PC-9 (cell line): Measurements from ENCODE around the gene DOHH. TPM values are rescaled to one million over a fixed set of nuclear protein-coding genes. Genes with fewer than 3 reads are reported as not detected.

Source experiments
- BruUV-seq: library from RNA; stranded (reverse); fragments of 400-500 nt; replicated peaks from 2 replicates; lab custom pipeline; 2021; lab: Mats Ljungman, UMichigan
- CTCF ChIA-PET: fragments of 300-600 bp; sonication (Branson Sonifier 250); formaldehyde crosslinking; loops from one replicate; lab custom pipeline; 2022; ENCODE audit warnings: antibody characterized with exemption; lab: Charles Lee
- POLR2A ChIA-PET: fragments of 300-600 bp; sonication (Branson Sonifier 250); formaldehyde crosslinking; loops from one replicate; lab custom pipeline; 2022; ENCODE audit warnings: antibody characterized with exemption; ENCODE audit not compliant: unreplicated experiment; lab: Charles Lee
- DNase-seq, 2 experiments: peaks; one replicate each; pipeline versions ENCODE4 v3.0.0 to v3.0.0-alpha.2; 2015 to 2022; ENCODE audit warnings: mixed read lengths in 1 of 2
- H2AFZ ChIP-seq: fragments of 200-600 bp; sonication (generic); 2 replicates; pipeline ENCODE4 v1.8.1; 2017; ENCODE audit warnings: antibody characterized with exemption
- H3F3A ChIP-seq: fragments of 200-600 bp; sonication (generic); 2 replicates; pipeline ENCODE4 v1.8.1; 2017; ENCODE audit warnings: antibody characterized with exemption, mild to moderate bottlenecking, low read depth; ENCODE audit not compliant: insufficient read depth
- H3K27ac ChIP-seq: fragments of 200-600 bp; sonication (generic); 2 replicates; pipeline ENCODE4 v1.6.1; 2016; ENCODE audit warnings: mixed run types
- H3K27me3 ChIP-seq: fragments of 200-600 bp; sonication (generic); 2 replicates; pipeline ENCODE4 v1.6.1; 2016; ENCODE audit warnings: low read depth, mixed run types; ENCODE audit not compliant: insufficient read depth
- H3K36me3 ChIP-seq: fragments of 200-600 bp; sonication (generic); 2 replicates; pipeline ENCODE4 v1.6.1; 2016; ENCODE audit warnings: low read depth, mixed run types
- H3K4me1 ChIP-seq: fragments of 200-600 bp; sonication (generic); replicated peaks from 2 replicates; pipeline ENCODE4 v1.6.1; 2016; ENCODE audit warnings: mixed run types; ENCODE audit not compliant: insufficient read depth
- H3K4me2 ChIP-seq: fragments of 200-600 bp; sonication (generic); 2 replicates; pipeline ENCODE4 v1.6.1; 2017; ENCODE audit warnings: mixed run types
- H3K4me3 ChIP-seq: fragments of 200-600 bp; sonication (generic); 2 replicates; pipeline ENCODE4 v1.6.1; 2016; ENCODE audit warnings: mixed run types
- H3K79me2 ChIP-seq: fragments of 200-600 bp; sonication (generic); 2 replicates; pipeline ENCODE4 v1.6.1; 2017; ENCODE audit warnings: low read depth, mixed run types
- H3K9me2 ChIP-seq: fragments of 200-600 bp; sonication (generic); 2 replicates; pipeline ENCODE4 v1.8.1; 2017; ENCODE audit warnings: mild to moderate bottlenecking; ENCODE audit not compliant: insufficient read depth
- H3K9me3 ChIP-seq: fragments of 200-600 bp; sonication (generic); 2 replicates; pipeline ENCODE4 v1.8.1; 2016; ENCODE audit warnings: low read depth; ENCODE audit not compliant: insufficient read depth
- H4K20me1 ChIP-seq: fragments of 200-600 bp; sonication (generic); 2 replicates; pipeline ENCODE4 v1.8.1; 2017; ENCODE audit not compliant: insufficient read depth
- EZH2 ChIP-seq: fragments of 200-600 bp; sonication (generic); IDR thresholded peaks from 2 replicates; pipeline ENCODE4 v1.8.0; 2017; ENCODE audit warnings: antibody characterized with exemption, low read depth
- intact Hi-C: fragments of 100-400 bp; cut with micrococcal nuclease; formaldehyde crosslinking; loops from one replicate; pipeline ENCODE4 v1.10.0; 2022; ENCODE audit not compliant: unreplicated experiment
- total RNA-seq: library from RNA; stranded (reverse); gene quantifications from 2 replicates; pipeline ENCODE4 v1.2.3, GENCODE V29; 2021
- TF ChIP-seq, protein P1 (sequence below): fragments of 200-600 bp; sonication (generic); conservative IDR thresholded peaks from 2 replicates; pipeline ENCODE4 v1.6.1; 2017; ENCODE audit warnings: mixed run types, antibody characterized with exemption, mild to moderate bottlenecking, moderate library complexity

Gene DOHH
- total RNA-seq, 1 experiment from 2014 or later: 7.7 TPM

DNA sequence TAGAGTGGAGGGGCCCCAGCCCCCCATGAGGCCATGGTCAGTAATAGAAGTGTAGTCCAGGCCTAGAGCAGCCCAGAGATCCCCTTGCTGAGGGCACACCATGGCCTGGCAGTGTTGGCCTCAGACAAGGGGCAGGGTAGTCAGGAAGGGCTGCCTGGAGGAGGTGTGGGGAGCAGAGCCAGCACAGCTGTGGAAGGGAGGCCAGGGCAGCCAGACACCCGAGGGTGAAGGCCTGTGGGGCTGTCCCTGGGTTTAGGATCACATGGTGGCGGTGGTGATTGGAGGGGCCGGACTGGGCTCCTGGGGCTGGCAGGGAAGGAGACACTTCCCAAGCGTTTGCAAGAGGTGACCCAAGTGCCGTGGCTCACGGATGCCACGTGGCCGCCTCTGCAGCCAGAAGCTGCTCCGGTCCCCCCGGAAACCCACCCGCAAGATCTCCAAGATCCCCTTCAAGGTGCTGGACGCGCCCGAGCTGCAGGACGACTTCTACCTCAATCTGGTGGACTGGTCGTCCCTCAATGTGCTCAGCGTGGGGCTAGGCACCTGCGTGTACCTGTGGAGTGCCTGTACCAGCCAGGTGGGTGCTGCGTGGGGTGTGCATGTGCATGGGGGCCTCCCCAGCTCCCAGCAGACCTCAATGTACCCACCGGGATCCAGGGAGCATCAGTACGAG lies 26.9 kb upstream of the DOHH start:
- no peaks in the 10 kb centered on the region for H3K9me3 ChIP-seq
- no peaks in the 10 kb centered on the region for H3K79me2 ChIP-seq
- H3K9me2 ChIP-seq: no peaks in the 10 kb centered on the region
- H3K4me2 ChIP-seq: no peak overlapping the region
- no peaks in the 10 kb centered on the region for H3K36me3 ChIP-seq
- H2AFZ ChIP-seq: no peak overlapping the region
- no peaks in the 10 kb centered on the region for H3F3A ChIP-seq
- H3K27me3 ChIP-seq: no peaks in the 10 kb centered on the region
- no peak overlapping the region for H3K27ac ChIP-seq
- BruUV-seq: no TSS peak
- TF ChIP-seq, protein P1, sequence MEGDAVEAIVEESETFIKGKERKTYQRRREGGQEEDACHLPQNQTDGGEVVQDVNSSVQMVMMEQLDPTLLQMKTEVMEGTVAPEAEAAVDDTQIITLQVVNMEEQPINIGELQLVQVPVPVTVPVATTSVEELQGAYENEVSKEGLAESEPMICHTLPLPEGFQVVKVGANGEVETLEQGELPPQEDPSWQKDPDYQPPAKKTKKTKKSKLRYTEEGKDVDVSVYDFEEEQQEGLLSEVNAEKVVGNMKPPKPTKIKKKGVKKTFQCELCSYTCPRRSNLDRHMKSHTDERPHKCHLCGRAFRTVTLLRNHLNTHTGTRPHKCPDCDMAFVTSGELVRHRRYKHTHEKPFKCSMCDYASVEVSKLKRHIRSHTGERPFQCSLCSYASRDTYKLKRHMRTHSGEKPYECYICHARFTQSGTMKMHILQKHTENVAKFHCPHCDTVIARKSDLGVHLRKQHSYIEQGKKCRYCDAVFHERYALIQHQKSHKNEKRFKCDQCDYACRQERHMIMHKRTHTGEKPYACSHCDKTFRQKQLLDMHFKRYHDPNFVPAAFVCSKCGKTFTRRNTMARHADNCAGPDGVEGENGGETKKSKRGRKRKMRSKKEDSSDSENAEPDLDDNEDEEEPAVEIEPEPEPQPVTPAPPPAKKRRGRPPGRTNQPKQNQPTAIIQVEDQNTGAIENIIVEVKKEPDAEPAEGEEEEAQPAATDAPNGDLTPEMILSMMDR: no peak
- no peak for TF ChIP-seq EZH2
- DNase-seq: no peak
- H4K20me1 ChIP-seq: no peaks in the 10 kb centered on the region
- H3K4me1 ChIP-seq: no peaks in the 10 kb centered on the region
- no peak overlapping the region for H3K4me3 ChIP-seq
- intact Hi-C loops: no loop called here
- ChIA-PET CTCF (no interaction called here), POLR2A (no interaction called here)

DNA sequence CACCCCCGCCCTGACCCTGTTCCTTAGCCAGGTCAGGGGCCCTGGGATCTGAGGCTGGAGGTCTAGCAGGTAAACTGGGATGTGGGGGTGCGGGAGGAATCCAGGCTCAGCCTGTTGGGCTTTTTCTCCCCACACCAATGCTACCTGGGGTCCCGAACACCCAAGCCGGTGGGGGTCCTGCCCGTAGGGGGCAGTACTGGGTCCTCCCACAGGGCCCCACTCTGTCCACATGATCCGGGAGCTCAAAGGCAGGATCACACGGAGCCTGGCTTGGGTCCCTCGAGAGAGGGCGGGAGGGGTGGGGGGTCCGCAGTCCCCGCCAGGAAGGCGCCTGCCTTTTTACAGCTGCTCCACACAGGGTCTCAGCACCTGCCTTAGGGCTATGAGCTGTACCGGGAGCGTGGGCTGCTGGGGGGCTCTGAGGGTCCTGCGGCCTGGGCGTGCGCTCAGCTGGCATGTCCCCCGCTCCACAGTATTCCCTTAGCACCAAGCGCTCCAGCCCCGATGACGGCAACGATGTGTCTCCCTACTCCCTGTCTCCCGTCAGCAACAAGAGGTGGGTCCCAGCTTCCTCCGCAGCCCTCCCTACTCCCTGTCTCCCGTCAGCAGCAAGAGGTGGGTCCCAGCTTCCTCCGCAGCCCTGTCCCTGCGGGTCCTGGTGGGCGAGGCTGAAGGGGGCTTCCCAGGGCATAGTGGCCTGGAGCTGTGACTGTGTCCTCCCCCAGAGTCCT lies 26.2 kb upstream of the DOHH start:
- Histone ChIP-seq H3K4me2 (no peak overlapping the region), H3K9me2 (no peaks in the 10 kb centered on the region), H4K20me1 (no peaks in the 10 kb centered on the region), H3F3A (no peaks in the 10 kb centered on the region), H3K36me3 (no peaks in the 10 kb centered on the region), H3K4me3 (no peak overlapping the region), H3K27ac (no peak overlapping the region), H2AFZ (no peak overlapping the region), H3K4me1 (no peaks in the 10 kb centered on the region), H3K27me3 (no peaks in the 10 kb centered on the region), H3K9me3 (no peaks in the 10 kb centered on the region), H3K79me2 (no peaks in the 10 kb centered on the region)
- CTCF ChIA-PET: no interaction called here
- BruUV-seq: no TSS peak
- POLR2A ChIA-PET: no interaction called here
- no peak for DNase-seq
- TF ChIP-seq, protein P1: no peak
- no peak for TF ChIP-seq EZH2
- intact Hi-C loops: no loop called here

DNA sequence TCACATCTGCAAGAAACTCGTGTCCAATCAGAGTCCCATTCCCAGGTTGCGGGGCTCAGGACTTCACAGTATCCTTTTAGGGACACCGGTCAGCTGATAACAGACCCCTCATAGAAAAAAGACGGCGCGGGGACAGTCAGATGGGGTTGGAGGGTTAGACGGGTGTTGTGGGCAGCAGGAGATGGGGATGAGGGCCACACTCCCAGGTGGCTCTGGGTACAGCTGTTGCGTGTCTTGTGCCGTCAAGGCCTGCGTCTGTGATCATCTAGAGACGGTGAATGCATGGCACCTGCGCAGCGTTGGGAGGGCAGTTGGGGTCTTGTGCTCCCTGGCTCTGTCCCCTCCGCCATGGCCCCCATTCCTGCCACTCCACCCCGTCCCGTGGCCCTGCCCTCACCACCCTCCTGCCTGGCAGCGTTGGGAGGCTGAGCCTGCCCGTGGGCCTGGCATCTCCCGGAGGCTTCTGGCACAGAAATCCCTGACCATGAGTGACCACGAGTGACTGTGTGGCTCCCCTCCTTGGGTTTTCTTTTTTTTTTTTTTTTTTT lies 24.5 kb upstream of the DOHH start:
- Histone ChIP-seq H3F3A (no peaks in the 10 kb centered on the region), H3K9me2 (no peaks in the 10 kb centered on the region), H3K4me3 (no peak overlapping the region), H2AFZ (no peak overlapping the region), H3K27ac (no peak overlapping the region), H3K36me3 (no peaks in the 10 kb centered on the region), H3K79me2 (no peaks in the 10 kb centered on the region; the same call in 1 of the 2 replicates), H3K9me3 (no peaks in the 10 kb centered on the region), H3K4me1 (no peaks in the 10 kb centered on the region), H3K27me3 (no peaks in the 10 kb centered on the region), H4K20me1 (no peaks in the 10 kb centered on the region), H3K4me2 (no peak overlapping the region)
- BruUV-seq: no TSS peak
- ChIA-PET POLR2A (no interaction called here), CTCF (no interaction called here)
- no peak for DNase-seq
- intact Hi-C loops: no loop called here
- no peak for TF ChIP-seq EZH2
- TF ChIP-seq, protein P1: no peak
